Measurements from ENCODE around the gene WDR35.

The WDR35 gene

GRCh38 chr2:19888831-19889230, 101.1 kb downstream of the WDR35 start:
- DNase-seq = no peak
- H3K36me3 ChIP-seq = no peaks in the 10 kb centered on the region
- H3K27me3 ChIP-seq = no peaks in the 10 kb centered on the region
- H3K4me3 ChIP-seq = no peak overlapping the region
- intact Hi-C loops (cut with DNase I; ENCODE audit: low total_unique reads) = no loop called here
- TF ChIP-seq CTCF (IDR thresholded peaks at IDR 0.05) = no peak
- no peaks in the 10 kb centered on the region for H3K9me3 ChIP-seq
- H3K4me1 ChIP-seq = peaks cover 0 to 6% (median 2%) of the 10 kb centered on the region in 4 donors
- H3K27ac ChIP-seq = no peak overlapping the region

- H3K27ac ChIP-seq = no peak overlapping the region
- peaks cover 0 to 6% (median 2%) of the 10 kb centered on the region in 4 donors for H3K4me1 ChIP-seq
- DNase-seq = no peak
- H3K36me3 ChIP-seq = no peaks in the 10 kb centered on the region
- no peak for TF ChIP-seq CTCF (IDR thresholded peaks at IDR 0.05)
- intact Hi-C loops (cut with DNase I; ENCODE audit: low total_unique reads) = no loop called here
- no peak overlapping the region for H3K4me3 ChIP-seq
- H3K27me3 ChIP-seq = no peaks in the 10 kb centered on the region
- no peaks in the 10 kb centered on the region for H3K9me3 ChIP-seq
Measured at GRCh38 chr2:19887510-19887909, 102.4 kb downstream of the WDR35 start.

DNA sequence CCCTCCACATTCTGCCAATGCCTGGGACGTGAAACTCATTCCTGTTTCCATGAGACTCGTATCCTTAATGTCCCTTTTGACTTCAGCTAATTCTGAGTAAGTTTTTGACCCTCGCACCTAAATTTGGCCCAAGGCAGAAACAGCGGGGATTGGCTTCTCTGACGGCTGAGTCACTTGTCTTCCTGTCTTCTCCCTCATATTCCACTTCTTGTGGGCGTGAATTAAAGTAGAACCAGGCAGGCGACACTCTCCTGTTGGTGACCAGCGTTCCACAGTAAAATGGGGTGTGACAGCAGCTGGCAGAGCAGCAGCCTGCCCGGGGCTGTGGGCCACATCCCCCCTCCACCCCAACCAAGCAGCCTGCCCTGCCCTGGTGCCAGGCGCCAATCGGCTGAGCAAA, 103.6 kb downstream of the WDR35 start:
- Histone ChIP-seq H3K27ac (no peak overlapping the region), H3K4me3 (no peak overlapping the region), H3K4me1 (peaks cover 0 to 6% (median 2%) of the 10 kb centered on the region in 4 donors), H3K9me3 (no peaks in the 10 kb centered on the region), H3K36me3 (no peaks in the 10 kb centered on the region), H3K27me3 (no peaks in the 10 kb centered on the region)
- no peak for TF ChIP-seq CTCF (IDR thresholded peaks at IDR 0.05)
- intact Hi-C loops (cut with DNase I; ENCODE audit: low total_unique reads) = no loop called here
- DNase-seq = no peak

- no peak for TF ChIP-seq CTCF (IDR thresholded peaks at IDR 0.05)
- Histone ChIP-seq H3K4me1 (peaks cover 0 to 6% (median 2%) of the 10 kb centered on the region in 4 donors), H3K27ac (no peak overlapping the region)
Measured at GRCh38 chr2:19885791-19886190, 104.1 kb downstream of the WDR35 start.

DNA sequence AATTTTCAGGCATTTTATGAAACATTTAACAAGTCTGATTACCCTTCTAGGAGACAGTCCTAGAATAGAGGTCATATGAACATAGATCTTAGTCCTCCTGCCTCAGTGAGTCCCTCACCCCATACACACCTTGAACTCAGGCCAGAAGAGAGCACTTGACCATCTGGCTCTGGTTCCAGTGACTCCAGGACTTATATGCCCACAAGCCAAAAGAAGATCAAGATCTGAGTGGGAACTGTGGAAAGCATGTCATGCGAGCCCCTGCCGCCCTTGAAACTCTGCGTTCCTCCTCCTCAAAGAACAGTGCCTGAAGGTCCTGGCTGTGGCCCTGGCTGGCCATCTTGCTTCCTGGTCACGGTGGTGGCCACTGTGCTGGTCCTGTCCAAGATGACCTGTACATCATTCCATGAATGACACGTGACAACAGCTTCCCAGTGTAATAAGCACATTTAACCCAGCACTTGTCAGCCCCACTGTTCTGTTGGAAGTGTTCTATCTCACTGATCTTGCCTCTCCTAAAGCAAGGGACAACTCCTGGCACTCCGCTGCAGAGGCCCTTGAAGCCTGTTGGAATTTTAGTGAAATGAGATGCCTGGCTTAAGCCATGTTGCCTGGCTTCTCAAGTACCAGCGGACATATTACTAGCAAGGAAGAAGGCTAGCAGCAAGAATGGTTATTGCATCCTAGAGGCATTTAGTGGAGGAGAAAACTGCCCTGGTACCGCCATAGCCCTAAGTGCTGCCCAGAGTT, 105.8 kb downstream of the WDR35 start:
- no peaks in the 10 kb centered on the region for H3K36me3 ChIP-seq
- H3K4me1 ChIP-seq = peaks cover 0 to 6% (median 2%) of the 10 kb centered on the region in 4 donors
- no peak overlapping the region for H3K4me3 ChIP-seq
- no peak for TF ChIP-seq CTCF (IDR thresholded peaks at IDR 0.05)
- intact Hi-C loops (cut with DNase I; ENCODE audit: low total_unique reads) = no loop called here
- no peaks in the 10 kb centered on the region for H3K9me3 ChIP-seq
- no peaks in the 10 kb centered on the region for H3K27me3 ChIP-seq
- no peak overlapping the region for H3K27ac ChIP-seq
- DNase-seq = no peak

More at GRCh38 chr2:19885791-19886190, 104.1 kb downstream of the WDR35 start:
- intact Hi-C loops (cut with DNase I; ENCODE audit: low total_unique reads) = no loop called here
- Histone ChIP-seq H3K36me3 (no peaks in the 10 kb centered on the region), H3K27me3 (no peaks in the 10 kb centered on the region), H3K9me3 (no peaks in the 10 kb centered on the region), H3K4me3 (no peak overlapping the region)
- no peak for DNase-seq
